ENCODE results near the gene TEKT4.
"Not testable (repeated sequence)": the region's sequence is repeated elsewhere in the genome, so short reads cannot be mapped to it uniquely, and the experiment has no call there.

Gene TEKT4

DNA sequence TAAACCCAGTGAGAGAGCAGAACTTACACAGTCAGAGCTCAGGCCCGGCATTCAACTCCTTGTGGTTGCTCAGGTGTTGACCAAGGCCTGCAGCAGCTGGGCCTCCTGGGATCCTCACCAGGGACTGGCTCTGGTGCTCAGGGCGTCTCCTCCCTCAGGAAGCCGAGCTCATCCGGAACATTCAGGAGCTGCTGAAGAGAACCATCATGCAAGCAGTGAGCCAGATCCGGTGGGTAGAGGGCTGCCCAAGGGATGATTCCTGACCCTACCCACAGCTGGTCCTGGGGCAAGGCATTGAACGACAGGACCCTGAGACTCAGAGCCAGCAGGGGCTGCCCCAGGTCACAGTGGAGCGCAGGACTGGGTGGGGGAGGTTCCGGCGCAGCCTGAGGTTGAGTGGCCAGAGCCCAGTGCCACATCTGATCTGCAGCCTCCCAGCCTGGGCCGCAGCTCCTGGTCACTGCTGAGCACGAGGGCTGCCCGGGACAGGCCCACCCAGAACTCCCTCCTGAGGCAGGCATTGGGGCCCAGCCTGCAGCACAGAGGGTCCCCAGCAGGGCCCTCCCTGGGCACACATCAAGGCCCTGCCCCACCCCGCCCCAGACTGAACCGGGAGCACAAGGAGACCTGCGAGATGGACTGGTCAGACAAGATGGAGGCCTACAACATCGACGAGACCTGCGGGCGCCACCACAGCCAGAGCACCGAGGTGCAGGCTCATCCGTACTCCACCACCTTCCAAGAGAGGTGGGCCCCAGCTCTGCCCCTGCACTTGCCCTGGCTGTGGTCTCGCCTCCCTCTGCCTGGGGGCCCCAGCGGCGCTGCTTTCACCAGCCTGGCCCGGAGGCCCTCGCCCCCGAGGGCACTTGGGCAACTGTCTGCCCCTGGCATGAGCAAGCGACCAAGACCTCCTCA lies 2.4 kb downstream of the TEKT4 start:
- no peak overlapping the region for H3K4me3 ChIP-seq (ENCODE audit: low read length)
- no peak for TF ChIP-seq ZNF274 (IDR thresholded peaks at IDR 0.05; ENCODE audit: low read depth, low read length)

DNA sequence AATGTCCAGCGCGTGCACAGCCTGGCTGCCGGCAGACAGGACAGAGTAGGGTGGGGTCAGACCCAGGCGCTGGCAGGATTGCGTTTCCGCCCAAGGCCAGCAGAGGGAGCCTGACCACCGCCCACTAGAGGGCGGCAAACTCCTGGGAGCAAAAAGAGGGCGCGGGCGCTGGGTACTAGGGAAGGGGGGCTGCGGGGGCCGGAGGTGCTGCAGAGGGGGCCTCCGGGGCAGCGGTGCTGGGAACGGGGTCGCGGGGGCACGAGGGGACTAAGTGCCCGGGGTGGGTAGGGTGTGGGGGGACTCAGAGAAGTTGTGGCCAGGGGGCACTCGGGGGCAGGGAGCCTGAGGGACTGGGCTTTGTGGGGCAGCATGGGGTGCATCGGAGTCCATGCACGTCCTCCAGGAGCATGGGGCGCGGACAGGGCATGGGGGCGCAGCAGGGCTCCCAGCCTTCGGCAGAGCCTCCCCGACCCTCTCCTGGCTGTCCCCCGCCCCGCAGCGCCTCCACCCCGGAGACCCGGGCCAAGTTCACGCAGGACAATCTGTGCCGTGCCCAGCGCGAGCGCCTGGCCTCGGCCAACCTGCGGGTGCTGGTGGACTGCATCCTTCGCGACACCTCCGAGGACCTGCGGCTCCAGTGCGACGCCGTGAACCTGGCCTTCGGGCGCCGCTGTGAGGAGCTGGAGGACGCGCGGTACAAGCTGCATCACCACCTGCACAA lies 3.2 kb downstream of the TEKT4 start:
- no peak overlapping the region for H3K4me3 ChIP-seq (ENCODE audit: low read length)
- TF ChIP-seq ZNF274 (IDR thresholded peaks at IDR 0.05; ENCODE audit: low read depth, low read length): no peak

GRCh38 chr2:94875064-94875819 lies 4.0 kb downstream of the TEKT4 start:
- TF ChIP-seq ZNF274 (IDR thresholded peaks at IDR 0.05; ENCODE audit: low read depth, low read length): no peak
- H3K4me3 ChIP-seq (ENCODE audit: low read length): no peak overlapping the region

- no peak for TF ChIP-seq ZNF274 (IDR thresholded peaks at IDR 0.05; ENCODE audit: low read depth, low read length)
- no peak overlapping the region for H3K4me3 ChIP-seq (ENCODE audit: low read length)
These were observed 4.7 kb downstream of the TEKT4 start for GRCh38 chr2:94875820-94876522.

DNA sequence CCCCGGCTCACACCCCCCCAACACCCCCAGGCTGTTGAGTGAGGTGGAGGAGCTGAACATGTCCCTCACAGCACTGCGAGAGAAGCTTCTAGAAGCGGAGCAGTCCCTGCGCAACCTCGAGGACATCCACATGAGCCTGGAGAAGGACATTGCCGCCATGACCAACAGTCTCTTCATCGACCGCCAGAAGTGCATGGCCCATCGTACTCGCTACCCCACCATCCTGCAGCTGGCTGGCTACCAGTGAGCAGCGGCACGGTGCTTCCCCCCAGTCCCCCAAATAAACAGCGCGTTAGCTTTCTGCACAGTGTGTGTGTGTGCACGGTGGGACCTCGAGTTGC lies 5.3 kb downstream of the TEKT4 start:
- H3K4me3 ChIP-seq (ENCODE audit: low read length): no peak overlapping the region
- TF ChIP-seq ZNF274 (IDR thresholded peaks at IDR 0.05; ENCODE audit: low read depth, low read length): no peak

- no peak for TF ChIP-seq ZNF274 (IDR thresholded peaks at IDR 0.05; ENCODE audit: low read depth, low read length)
- no peak overlapping the region for H3K4me3 ChIP-seq (ENCODE audit: low read length)
These were observed 5.9 kb downstream of the TEKT4 start for GRCh38 chr2:94877129-94877528.

- not testable (repeated sequence) for H3K4me3 ChIP-seq (ENCODE audit: low read length)
These were observed 7.3 kb downstream of the TEKT4 start for GRCh38 chr2:94878575-94878974.

GRCh38 chr2:94879314-94879981 lies 8.2 kb downstream of the TEKT4 start:
- no peak overlapping the region for H3K4me3 ChIP-seq (ENCODE audit: low read length)
- TF ChIP-seq ZNF274 (IDR thresholded peaks at IDR 0.05; ENCODE audit: low read depth, low read length): no peak

DNA sequence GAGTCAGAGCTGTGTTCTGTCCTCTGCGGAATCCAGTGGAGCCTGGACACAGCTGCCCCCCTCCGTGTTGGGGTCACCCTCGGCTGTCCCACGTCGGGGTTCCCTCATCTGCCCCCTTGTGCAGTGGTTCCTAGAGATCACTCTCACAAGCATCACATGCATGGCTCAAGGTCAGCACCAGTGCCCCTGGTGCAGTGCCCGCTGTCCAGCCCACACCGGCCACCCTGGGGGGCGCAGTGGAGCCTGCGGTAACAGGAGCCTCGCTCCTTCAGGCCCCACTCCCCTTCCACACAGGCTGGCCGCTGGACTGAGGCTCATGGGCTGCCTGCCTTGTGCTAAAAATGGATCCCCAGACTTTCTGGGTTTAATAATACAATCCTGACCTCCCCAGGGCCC lies 8.8 kb downstream of the TEKT4 start:
- no peak overlapping the region for H3K4me3 ChIP-seq (ENCODE audit: low read length)
- TF ChIP-seq ZNF274 (IDR thresholded peaks at IDR 0.05; ENCODE audit: low read depth, low read length): no peak

DNA sequence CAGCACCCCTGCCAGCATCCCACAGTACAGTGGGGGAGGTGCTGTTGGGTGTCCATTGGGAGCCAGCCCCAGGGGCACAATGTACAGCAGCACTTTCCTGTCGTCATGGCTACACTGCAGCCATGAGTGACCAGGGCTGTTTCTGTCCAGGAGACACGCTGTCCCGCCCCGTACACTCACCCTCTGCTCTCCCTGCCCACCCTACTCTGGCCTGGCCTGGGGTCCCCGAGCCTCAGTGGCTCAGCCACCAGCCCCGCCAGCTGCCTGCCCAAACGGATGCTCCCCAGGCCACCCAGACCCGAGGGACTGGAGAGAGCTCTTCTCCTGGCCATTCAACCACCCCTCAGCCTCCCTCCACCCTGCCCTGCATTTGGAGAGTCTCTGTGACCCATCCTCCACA lies 9.3 kb downstream of the TEKT4 start:
- H3K4me3 ChIP-seq (ENCODE audit: low read length): no peak overlapping the region
- TF ChIP-seq ZNF274 (IDR thresholded peaks at IDR 0.05; ENCODE audit: low read depth, low read length): no peak

DNA sequence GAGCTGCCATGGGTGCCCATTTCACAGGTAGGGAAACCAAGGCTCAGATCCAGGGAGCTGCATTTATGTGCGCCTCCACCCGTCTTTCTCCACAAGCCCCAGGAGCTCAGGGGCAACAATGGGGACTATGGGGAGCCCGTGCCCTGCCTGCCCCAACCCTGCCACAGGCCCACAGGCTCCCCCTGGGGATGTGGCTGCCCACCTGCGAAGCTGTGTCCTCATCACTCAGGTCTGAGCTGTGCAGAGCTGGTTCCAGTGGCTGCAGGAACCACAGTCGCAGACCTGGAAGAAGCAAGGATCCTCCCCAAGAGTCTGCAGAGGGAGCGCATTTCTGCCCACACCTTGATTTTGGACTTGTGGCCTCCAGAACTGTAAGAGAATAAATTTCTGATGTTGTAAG lies 9.8 kb downstream of the TEKT4 start:
- no peak overlapping the region for H3K4me3 ChIP-seq (ENCODE audit: low read length)
- TF ChIP-seq ZNF274 (IDR thresholded peaks at IDR 0.05; ENCODE audit: low read depth, low read length): no peak

DNA sequence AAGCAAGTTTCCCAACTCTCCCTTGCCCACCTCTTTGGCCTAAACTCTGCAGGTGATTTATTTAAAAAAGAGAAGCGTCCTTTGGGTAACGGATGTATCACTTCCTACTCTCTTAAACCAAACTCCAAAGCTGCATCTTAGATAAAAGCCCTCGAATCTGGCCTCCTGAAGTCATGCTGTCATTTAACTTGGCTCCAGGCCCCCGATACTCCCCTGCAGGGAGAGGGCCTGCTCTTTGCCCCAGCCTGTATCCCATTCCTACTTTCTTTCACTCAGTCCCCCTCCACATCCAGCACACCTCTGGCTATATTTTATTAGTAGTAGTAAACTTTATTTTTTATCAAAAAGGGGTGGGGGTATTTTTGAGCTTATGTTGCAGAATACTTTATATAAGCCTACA lies 19.0 kb downstream of the TEKT4 start:
- TF ChIP-seq ZNF274 (IDR thresholded peaks at IDR 0.05; ENCODE audit: low read depth, low read length): no peak
- H3K4me3 ChIP-seq (ENCODE audit: low read length): no peak overlapping the region

- not testable (repeated sequence) for H3K4me3 ChIP-seq (ENCODE audit: low read length)
These were observed 24.0 kb downstream of the TEKT4 start for GRCh38 chr2:94895273-94895672.

DNA sequence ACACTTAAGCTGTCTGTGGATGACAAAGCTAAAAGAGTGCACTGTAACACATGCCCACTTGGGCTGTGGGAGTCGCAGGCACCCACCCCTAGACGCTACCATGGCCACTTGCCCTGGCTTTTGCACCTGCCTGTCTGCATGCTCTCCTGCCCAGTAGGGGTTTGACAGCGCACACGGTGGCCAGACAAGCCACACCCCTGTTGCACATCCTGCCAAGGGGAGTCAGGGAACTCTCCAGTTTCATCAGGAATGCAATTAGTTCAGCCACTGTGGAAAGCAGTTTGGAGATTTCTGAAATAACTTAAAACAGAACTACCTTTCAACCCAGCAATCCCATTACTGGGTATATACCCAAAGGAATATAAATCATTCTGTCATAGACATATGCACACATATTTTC lies 35.7 kb downstream of the TEKT4 start:
- not testable (repeated sequence) for H3K4me3 ChIP-seq (ENCODE audit: low read length)
